Esophagus muscularis mucosa (tissue), 4 donors: ENCODE results near the gene INO80C. TPM values are rescaled to one million over a fixed set of nuclear protein-coding genes. Genes with fewer than 3 reads are reported as not detected.

ENCODE experiments used
- DNase-seq: peaks from one replicate; pipeline ENCODE4 v3.0.0-alpha.2; 2017; ENCODE audit errors: extremely low spot score
- H3K27ac ChIP-seq, 4 donors: fragments of 200-600 bp; sonication (generic); replicated peaks in 1 of 4; 1 replicate in 3 of 4; 2 replicates in 1 of 4; pipeline ENCODE4 v1.5.1; 2016 to 2019; ENCODE audit warnings: mild to moderate bottlenecking in 1 of 4
- H3K27me3 ChIP-seq, 4 donors: fragments of 200-600 bp; sonication (generic); one replicate each; pipeline versions ENCODE4 v1.5.1 to v1.6.0; 2016 to 2019
- H3K36me3 ChIP-seq, 4 donors: fragments of 200-600 bp; sonication (generic); one replicate each; pipeline ENCODE4 v1.5.1; 2016 to 2019
- H3K4me1 ChIP-seq, 4 donors: fragments of 200-600 bp; sonication (generic); one replicate each; pipeline ENCODE4 v1.5.1; 2016 to 2019
- H3K4me3 ChIP-seq, 4 donors: fragments of 200-600 bp; sonication (generic); 1 replicate in 2 of 4; 2 replicates in 2 of 4; pipeline ENCODE4 v1.5.1; 2016 to 2019; ENCODE audit warnings: mild to moderate bottlenecking in 4 of 4, moderate library complexity in 1 of 4
- H3K9me3 ChIP-seq, 4 donors: fragments of 200-600 bp; sonication (generic); 1 replicate in 3 of 4; 2 replicates in 1 of 4; pipeline ENCODE4 v1.5.1; 2016 to 2019
- EP300 ChIP-seq: sonication (generic); formaldehyde crosslinking; IDR thresholded peaks from one replicate; pipeline ENCODE4 v1.6.1; 2017; ENCODE audit warnings: antibody characterized with exemption
- POLR2A ChIP-seq: fragments of 450-650 bp; IDR thresholded peaks from one replicate; pipeline ENCODE4 v1.6.1; 2017; ENCODE audit warnings: antibody characterized with exemption, moderate library complexity, mild to moderate bottlenecking, low read depth
- POLR2AphosphoS5 ChIP-seq, 2 donors: sonication (generic); formaldehyde crosslinking; IDR thresholded peaks; one replicate each; pipeline ENCODE4 v1.6.1; 2017; ENCODE audit warnings: antibody characterized with exemption in 2 of 2
- WGBS: methylation state at CpG from one replicate; pipeline ENCODE4 v1.1.5; 2018; 5-methylcytosine and 5-hydroxymethylcytosine counted together
- intact Hi-C: fragments of 100-400 bp; cut with DNase I; formaldehyde crosslinking; loops from one replicate; pipeline ENCODE4 v1.15.1; 2023
- total RNA-seq, 4 donors: library from RNA; depleted of rRNA; stranded (reverse); fragments of >200 nt; gene quantifications; one replicate each; pipeline versions ENCODE4 v1.1.0 to v1.2.1, GENCODE V29; 2016
- TF ChIP-seq, protein P1 (sequence below), 3 experiments: fragments of 200-600 bp in 2 of 3; fragments of 450-650 bp in 1 of 3; sonication (generic) in 2 of 3; IDR thresholded peaks; one replicate each; pipeline ENCODE4 v1.5.1; 2017 to 2019; ENCODE audit warnings: antibody characterized with exemption in 3 of 3, mild to moderate bottlenecking in 2 of 3, moderate library complexity in 1 of 3

INO80C gene
- total RNA-seq, 4 donors from 2014 or later, result 4.0 to 19.5 (median 8.8) TPM

DNA sequence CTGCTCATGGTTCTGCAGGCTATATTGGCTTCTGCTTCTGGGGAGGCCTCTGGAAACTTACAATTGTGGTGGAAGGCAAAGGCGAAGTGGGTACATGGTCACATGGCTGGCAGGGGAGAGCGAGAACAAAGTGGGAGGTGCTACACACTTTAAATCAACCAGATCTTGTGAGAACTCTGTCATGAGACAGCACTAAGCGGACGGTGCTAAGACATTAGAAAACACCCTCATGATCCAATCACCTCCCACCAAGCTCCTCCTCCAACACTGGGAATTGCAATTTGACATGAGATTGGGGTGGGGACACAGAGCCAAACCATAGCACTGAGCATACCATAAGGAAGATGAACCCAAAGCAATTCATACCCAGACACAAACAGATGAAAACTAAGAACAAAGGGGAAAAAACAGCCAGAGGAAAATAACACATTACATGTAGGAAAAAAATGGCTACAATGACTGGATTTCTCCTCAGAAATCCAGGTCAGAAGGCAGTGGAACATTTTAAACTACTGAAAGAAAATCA is 31.1 kb upstream of the INO80C start:
- H3K27me3 ChIP-seq, result no peaks in the 10 kb centered on the region

DNA sequence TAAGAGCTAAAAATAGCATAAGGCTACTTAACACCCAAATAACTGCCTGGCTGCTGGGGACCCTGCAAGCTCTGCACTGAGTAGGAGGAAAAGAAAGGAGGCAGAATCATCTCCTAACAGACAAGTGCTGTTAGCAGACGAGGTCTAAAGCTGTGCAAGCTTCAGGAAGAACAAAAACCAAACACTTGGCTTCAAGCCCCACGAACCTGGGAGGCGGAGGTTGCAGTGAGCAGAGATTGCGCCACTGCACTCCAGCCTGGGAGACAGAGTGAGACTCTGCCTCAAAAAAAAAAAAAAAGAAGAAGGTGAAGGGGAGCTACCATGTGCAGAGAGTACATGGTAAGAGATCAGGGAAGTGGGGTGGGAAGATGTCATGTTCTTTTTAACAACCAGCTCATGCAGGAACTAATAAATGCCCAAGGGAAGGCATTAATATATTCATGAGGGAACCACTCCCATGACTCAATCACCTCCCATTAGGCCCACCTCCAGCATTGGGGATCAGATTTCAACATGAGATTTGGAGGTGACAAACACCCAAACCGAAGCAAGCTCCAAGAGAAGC is 28.8 kb upstream of the INO80C start:
- H3K27ac ChIP-seq, result no peak overlapping the region
- DNase-seq, result peak; percentile 34
- H3K36me3 ChIP-seq, result no peaks in the 10 kb centered on the region
- no peaks in the 10 kb centered on the region for H3K27me3 ChIP-seq
- peaks cover 15 to 25% (median 18%) of the 10 kb centered on the region in 4 donors for H3K4me1 ChIP-seq
- H3K4me3 ChIP-seq, result no peak overlapping the region
- intact Hi-C loops, result loop anchor here (2.0 to 10.0 kb wide), 3 partner anchors 20 to 112 kb away; no protein-coding TSS in a partner anchor
- WGBS, result 24% methylated on average over 5 of the region's 5 CpGs
- TF ChIP-seq, protein P1, sequence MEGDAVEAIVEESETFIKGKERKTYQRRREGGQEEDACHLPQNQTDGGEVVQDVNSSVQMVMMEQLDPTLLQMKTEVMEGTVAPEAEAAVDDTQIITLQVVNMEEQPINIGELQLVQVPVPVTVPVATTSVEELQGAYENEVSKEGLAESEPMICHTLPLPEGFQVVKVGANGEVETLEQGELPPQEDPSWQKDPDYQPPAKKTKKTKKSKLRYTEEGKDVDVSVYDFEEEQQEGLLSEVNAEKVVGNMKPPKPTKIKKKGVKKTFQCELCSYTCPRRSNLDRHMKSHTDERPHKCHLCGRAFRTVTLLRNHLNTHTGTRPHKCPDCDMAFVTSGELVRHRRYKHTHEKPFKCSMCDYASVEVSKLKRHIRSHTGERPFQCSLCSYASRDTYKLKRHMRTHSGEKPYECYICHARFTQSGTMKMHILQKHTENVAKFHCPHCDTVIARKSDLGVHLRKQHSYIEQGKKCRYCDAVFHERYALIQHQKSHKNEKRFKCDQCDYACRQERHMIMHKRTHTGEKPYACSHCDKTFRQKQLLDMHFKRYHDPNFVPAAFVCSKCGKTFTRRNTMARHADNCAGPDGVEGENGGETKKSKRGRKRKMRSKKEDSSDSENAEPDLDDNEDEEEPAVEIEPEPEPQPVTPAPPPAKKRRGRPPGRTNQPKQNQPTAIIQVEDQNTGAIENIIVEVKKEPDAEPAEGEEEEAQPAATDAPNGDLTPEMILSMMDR (IDR thresholded peaks at IDR 0.05), result no peak
- TF ChIP-seq POLR2A, result no peak
- no peak for TF ChIP-seq POLR2AphosphoS5 (IDR thresholded peaks at IDR 0.05)
- TF ChIP-seq EP300, result no peak
- H3K9me3 ChIP-seq, result no peaks in the 10 kb centered on the region

More for the DNA sequence above, 31.1 kb upstream of the INO80C start:
- DNase-seq, result peak; percentile 47
- Histone ChIP-seq H3K27ac (no peak overlapping the region), H3K9me3 (no peaks in the 10 kb centered on the region), H3K4me3 (no peak overlapping the region), H3K36me3 (no peaks in the 10 kb centered on the region), H3K4me1 (peaks cover 12 to 22% (median 18%) of the 10 kb centered on the region in 4 donors)
- 88% methylated on average over 4 of the region's 4 CpGs for WGBS
- no peak for TF ChIP-seq POLR2AphosphoS5 (IDR thresholded peaks at IDR 0.05)
- TF ChIP-seq POLR2A, result no peak
- TF ChIP-seq, protein P1 (IDR thresholded peaks at IDR 0.05), result no peak
- TF ChIP-seq EP300, result no peak
- intact Hi-C loops, result loop anchor here (5.0 to 10.0 kb wide), 2 partner anchors 33 to 114 kb away; no protein-coding TSS in a partner anchor

DNA sequence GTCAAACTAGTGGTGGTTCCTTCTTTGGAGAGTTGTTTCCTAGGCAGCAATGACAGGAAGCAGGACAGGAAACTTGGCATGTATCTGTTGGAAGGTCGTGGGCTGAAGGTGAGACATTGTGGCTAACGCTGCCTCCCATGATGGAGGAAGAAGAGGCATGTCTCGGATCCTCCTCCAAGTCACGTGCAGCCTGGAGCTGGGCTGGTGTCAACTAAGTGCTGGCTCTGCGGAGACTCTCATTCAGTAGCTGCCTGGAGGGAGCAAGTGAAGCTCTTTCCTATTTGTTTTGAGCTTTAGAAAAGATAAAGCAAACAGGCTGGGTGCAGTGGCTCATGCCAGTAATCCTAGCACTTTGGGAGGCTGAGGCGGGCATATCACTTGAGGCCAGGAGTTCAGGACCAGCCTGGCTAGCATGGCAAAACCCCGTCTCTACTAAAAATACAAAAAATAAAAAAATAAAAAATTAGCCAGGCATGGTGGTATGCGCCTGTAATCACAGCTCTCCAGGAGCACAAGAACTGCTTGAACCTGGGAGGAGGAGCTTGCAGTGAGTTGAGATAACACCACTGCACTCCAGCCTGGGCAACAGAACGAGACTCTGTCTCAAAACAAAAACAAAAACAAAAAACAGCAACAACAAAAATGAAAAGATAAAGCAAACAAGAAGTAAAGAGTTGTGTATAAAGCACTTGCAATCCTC is 28.2 kb upstream of the INO80C start:
- 28% methylated on average over 9 of the region's 9 CpGs for WGBS
- intact Hi-C loops, result loop anchor here (2.0 to 10.0 kb wide), 3 partner anchors 21 to 111 kb away; no protein-coding TSS in a partner anchor
- DNase-seq, result peak; percentile 68
- H3K27me3 ChIP-seq, result no peaks in the 10 kb centered on the region
- no peak overlapping the region for H3K4me3 ChIP-seq
- H3K27ac ChIP-seq, result peak overlapping the region in 1 of 4 donors; percentile 33
- no peaks in the 10 kb centered on the region for H3K36me3 ChIP-seq
- no peak for TF ChIP-seq POLR2A
- no peak for TF ChIP-seq POLR2AphosphoS5 (IDR thresholded peaks at IDR 0.05)
- no peak for TF ChIP-seq EP300
- TF ChIP-seq, protein P1 (IDR thresholded peaks at IDR 0.05), result no peak
- H3K9me3 ChIP-seq, result no peaks in the 10 kb centered on the region
- H3K4me1 ChIP-seq, result peaks cover 15 to 25% (median 18%) of the 10 kb centered on the region in 4 donors

DNA sequence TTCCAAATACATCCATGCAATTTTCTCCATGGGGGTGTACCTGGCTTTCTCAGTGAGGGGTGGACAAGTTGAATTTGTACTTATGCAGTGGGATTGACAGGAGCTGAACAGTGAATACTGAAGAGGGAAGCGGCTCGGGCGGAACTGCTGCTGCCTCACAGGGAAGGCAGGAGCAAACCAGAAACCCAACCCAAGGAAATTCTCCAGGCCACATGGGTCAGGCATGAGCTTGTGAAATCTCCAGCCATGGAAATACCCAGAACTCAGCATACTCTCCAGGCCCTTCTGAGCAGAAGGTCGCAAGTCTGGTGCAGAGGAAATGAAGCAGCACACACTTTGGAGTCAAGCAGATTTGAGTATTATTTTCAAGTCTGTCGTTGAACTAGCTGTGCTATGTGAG is 26.5 kb upstream of the INO80C start:
- 84% methylated on average over 5 of the region's 5 CpGs for WGBS
- DNase-seq, result peak; percentile 89
- TF ChIP-seq, protein P1 (IDR thresholded peaks at IDR 0.05), result no peak
- TF ChIP-seq POLR2A (no peak), POLR2AphosphoS5 (IDR thresholded peaks at IDR 0.05) (no peak)
- Histone ChIP-seq H3K4me3 (no peak overlapping the region), H3K4me1 (peaks cover 15 to 25% (median 18%) of the 10 kb centered on the region in 4 donors), H3K9me3 (no peaks in the 10 kb centered on the region), H3K27me3 (no peaks in the 10 kb centered on the region), H3K27ac (no peak overlapping the region), H3K36me3 (no peaks in the 10 kb centered on the region)
- intact Hi-C loops, result loop anchor here (10.0 kb wide), 1 partner anchor 109 kb away; no protein-coding TSS in a partner anchor
